Measurements from ENCODE around the gene APEX1.
A peak's percentile ranks its signal among the peaks of the same experiment; 100 is the strongest.
"Not testable (repeated sequence)": the region's sequence is repeated elsewhere in the genome, so short reads cannot be mapped to it uniquely, and the experiment has no call there.

Gene APEX1

GRCh38 chr14:20438664-20439063 lies 16.4 kb upstream of the APEX1 start:
- Histone ChIP-seq H3K9me3 (no peaks in the 10 kb centered on the region), H3K27me3 (no peaks in the 10 kb centered on the region), H3K27ac (no peak overlapping the region), H3K4me1 (peaks cover 0 to 14% (median 10%) of the 10 kb centered on the region in 4 donors), H3K4me3 (no peak overlapping the region), H3K36me3 (no peaks in the 10 kb centered on the region)
- intact Hi-C loops (cut with DNase I; ENCODE audit: low total_unique reads) = no loop called here
- no peak for DNase-seq
- no peak for TF ChIP-seq CTCF (IDR thresholded peaks at IDR 0.05)

GRCh38 chr14:20440465-20440864 lies 14.6 kb upstream of the APEX1 start:
- intact Hi-C loops (cut with DNase I; ENCODE audit: low total_unique reads) = no loop called here
- no peak overlapping the region for H3K27ac ChIP-seq
- H3K9me3 ChIP-seq = no peaks in the 10 kb centered on the region
- peaks cover 0 to 2% (median under 1%) of the 10 kb centered on the region in 4 donors for H3K4me1 ChIP-seq
- H3K4me3 ChIP-seq = no peak overlapping the region
- DNase-seq = no peak
- no peaks in the 10 kb centered on the region for H3K36me3 ChIP-seq
- no peaks in the 10 kb centered on the region for H3K27me3 ChIP-seq
- no peak for TF ChIP-seq CTCF (IDR thresholded peaks at IDR 0.05)

- DNase-seq = no peak
- no peak for TF ChIP-seq CTCF (IDR thresholded peaks at IDR 0.05)
- Histone ChIP-seq H3K27me3 (no peaks in the 10 kb centered on the region), H3K36me3 (peaks cover under 1 to 3% (median 2%) of the 10 kb centered on the region in 3 donors), H3K9me3 (no peaks in the 10 kb centered on the region), H3K4me1 (no peaks in the 10 kb centered on the region), H3K4me3 (no peak overlapping the region), H3K27ac (no peak overlapping the region)
- intact Hi-C loops (cut with DNase I; ENCODE audit: low total_unique reads) = no loop called here
Measured at GRCh38 chr14:20440882-20441281, 14.1 kb upstream of the APEX1 start.

- no peak for TF ChIP-seq CTCF (IDR thresholded peaks at IDR 0.05)
- intact Hi-C loops (cut with DNase I; ENCODE audit: low total_unique reads) = no loop called here
- H3K9me3 ChIP-seq = no peaks in the 10 kb centered on the region
- H3K27ac ChIP-seq = no peak overlapping the region
- no peaks in the 10 kb centered on the region for H3K4me1 ChIP-seq
- H3K27me3 ChIP-seq = no peaks in the 10 kb centered on the region
- DNase-seq = no peak
- no peak overlapping the region for H3K4me3 ChIP-seq
- H3K36me3 ChIP-seq = peaks cover 6 to 9% (median 8%) of the 10 kb centered on the region in 3 donors
Measured at GRCh38 chr14:20441461-20441860, 13.6 kb upstream of the APEX1 start.

GRCh38 chr14:20443650-20444049 lies 11.4 kb upstream of the APEX1 start:
- DNase-seq; H3K4me1 ChIP-seq; H3K27me3 ChIP-seq; intact Hi-C loops (cut with DNase I; ENCODE audit: low total_unique reads); H3K4me3 ChIP-seq; H3K9me3 ChIP-seq; H3K27ac ChIP-seq: not testable (repeated sequence)
- peaks cover 28 to 31% (median 30%) of the 10 kb centered on the region in 3 donors for H3K36me3 ChIP-seq

- no peak for DNase-seq
- Histone ChIP-seq H3K9me3 (no peaks in the 10 kb centered on the region), H3K36me3 (peaks cover 54 to 62% (median 58%) of the 10 kb centered on the region in 3 donors), H3K4me1 (no peaks in the 10 kb centered on the region), H3K27ac (no peak overlapping the region), H3K27me3 (no peaks in the 10 kb centered on the region), H3K4me3 (no peak overlapping the region)
- no peak for TF ChIP-seq CTCF (IDR thresholded peaks at IDR 0.05)
- intact Hi-C loops (cut with DNase I; ENCODE audit: low total_unique reads) = no loop called here
Measured at GRCh38 chr14:20446889-20447288, 8.1 kb upstream of the APEX1 start.

- not testable (repeated sequence) for H3K27me3 ChIP-seq, DNase-seq, H3K9me3 ChIP-seq, H3K4me3 ChIP-seq
- Histone ChIP-seq H3K4me1 (peaks cover 0 to 30% (median 22%) of the 10 kb centered on the region in 4 donors), H3K36me3 (peaks cover 52 to 61% (median 53%) of the 10 kb centered on the region in 3 donors), H3K27ac (peak overlapping the region in 1 of 2 donors; percentile 84)
- intact Hi-C loops (cut with DNase I; ENCODE audit: low total_unique reads) = loop anchor here (5.0 kb wide), 1 partner anchor 36 kb away; no protein-coding TSS in a partner anchor
Measured at GRCh38 chr14:20452831-20453230, 2.2 kb upstream of the APEX1 start.
